Measurements from ENCODE around the gene STX18.
"Not testable (repeated sequence)": the region's sequence is repeated elsewhere in the genome, so short reads cannot be mapped to it uniquely, and the experiment has no call there.

The STX18 gene

GRCh38 chr4:4552042-4552441 is 10.2 kb upstream of the STX18 start:
- DNase-seq, result not testable (repeated sequence)

DNA sequence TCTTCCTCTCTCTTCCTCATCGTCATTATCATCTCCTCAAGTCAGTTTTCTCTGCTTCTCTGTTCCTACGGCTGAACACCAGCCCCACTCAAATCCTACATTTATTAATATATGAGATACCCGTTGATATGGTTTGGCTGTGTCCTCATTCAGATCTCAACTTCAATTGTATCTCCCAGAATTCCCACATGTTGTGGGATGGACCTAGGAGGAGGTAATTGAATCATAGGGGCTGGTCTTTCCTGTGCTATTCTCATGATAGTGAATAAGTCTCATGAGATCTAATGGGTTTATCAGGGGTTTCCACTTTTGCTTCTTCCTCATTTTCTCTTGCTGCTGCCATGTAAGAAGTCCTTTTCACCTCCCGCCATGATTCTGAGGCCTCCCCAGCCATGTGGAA is 8.3 kb upstream of the STX18 start:
- not testable (repeated sequence) for DNase-seq

- no peak for DNase-seq
Observed at GRCh38 chr4:4549534-4549933, 7.7 kb upstream of the STX18 start.

DNA sequence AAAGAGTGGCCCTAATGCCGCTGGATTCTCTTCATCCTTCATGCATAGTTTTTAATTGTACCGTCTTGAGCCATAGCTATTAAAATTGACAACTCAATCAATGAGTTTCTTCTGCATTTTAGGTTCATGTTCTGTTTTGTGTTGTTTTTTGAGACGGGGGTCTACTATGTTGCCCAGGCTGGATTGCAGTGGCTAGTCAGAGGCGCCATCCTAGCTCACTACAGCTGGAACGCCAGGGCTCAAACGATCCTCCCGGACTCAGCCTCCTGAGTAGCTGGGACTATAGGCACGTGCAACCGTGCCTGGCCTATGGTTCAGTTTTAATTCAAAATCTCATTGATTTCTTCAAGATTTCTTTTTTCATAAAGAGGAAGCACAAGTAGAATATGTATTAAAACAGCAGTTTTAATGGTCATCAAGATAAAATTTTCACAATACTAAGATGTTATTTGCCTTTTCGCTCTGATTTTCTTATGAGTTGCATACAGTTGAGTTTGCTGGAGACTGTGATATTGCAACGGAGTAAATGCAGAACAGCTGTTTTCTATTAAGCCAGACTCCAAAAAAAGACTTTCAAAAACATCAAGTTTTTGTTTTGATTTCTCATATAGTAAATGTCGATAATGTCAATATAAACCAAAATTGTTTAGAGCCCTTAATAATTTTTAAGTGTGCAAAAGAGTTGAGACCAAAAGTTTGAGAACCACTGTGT is 1.1 kb upstream of the STX18 start:
- no peak for DNase-seq

- peak; percentile 68 for DNase-seq
Observed at GRCh38 chr4:4541040-4541631, 712 bp downstream of the STX18 start.

- no peak for DNase-seq
Observed at GRCh38 chr4:4539481-4539880, 2.4 kb downstream of the STX18 start.

DNA sequence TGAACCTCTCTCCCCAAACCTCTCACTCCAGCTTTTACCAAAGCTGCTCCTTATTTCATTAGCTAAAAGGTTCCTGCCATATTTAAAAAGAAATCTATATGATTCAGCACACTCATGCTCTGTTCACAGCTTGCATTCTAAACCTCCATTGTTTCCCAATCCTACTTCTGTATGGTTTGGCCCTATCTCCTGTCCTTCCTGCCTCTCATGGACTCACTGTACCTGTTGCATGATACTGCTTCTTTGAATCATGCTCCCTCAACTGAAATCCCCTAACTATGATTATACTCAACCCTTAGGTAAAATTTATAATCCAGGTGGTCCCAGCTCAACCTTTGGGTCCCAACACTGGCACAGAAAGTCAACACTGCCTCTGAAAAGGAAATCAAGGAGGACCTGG is 6.3 kb downstream of the STX18 start:
- no peak for DNase-seq

- no peak for DNase-seq
Observed at GRCh38 chr4:4534515-4535145, 7.2 kb downstream of the STX18 start.

DNA sequence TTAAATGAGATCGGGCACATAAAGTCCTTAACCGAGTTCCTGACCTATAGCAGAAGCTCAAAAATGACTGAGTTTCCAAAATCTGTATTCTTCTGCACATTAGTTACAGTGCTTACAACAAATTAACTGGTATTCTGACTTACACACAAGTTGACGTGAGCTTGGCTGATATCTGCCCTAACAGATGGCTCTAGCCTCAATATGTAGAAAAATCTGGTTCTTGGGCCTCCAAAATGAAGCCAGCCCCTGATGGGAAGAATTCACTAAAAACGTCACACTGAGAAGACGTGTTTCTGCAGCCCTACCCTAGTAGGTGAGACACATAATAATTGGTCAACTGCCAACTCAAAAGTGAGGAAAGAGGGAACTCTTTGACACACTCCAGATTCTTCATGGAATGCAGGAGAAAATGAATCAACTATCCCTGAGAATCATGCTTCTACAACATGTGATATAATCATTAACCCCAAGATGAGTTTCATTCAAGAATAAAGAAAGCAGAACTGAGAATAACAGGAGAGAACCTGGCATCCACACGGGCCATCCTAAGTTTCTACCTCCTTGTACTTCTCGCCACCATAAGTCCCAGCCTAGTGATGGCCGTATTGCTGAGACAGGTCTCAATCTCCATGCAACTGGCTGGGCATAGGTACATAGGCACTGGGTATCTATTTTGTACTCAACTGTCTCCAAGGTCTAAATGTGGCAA is 8.2 kb downstream of the STX18 start:
- no peak for DNase-seq

DNA sequence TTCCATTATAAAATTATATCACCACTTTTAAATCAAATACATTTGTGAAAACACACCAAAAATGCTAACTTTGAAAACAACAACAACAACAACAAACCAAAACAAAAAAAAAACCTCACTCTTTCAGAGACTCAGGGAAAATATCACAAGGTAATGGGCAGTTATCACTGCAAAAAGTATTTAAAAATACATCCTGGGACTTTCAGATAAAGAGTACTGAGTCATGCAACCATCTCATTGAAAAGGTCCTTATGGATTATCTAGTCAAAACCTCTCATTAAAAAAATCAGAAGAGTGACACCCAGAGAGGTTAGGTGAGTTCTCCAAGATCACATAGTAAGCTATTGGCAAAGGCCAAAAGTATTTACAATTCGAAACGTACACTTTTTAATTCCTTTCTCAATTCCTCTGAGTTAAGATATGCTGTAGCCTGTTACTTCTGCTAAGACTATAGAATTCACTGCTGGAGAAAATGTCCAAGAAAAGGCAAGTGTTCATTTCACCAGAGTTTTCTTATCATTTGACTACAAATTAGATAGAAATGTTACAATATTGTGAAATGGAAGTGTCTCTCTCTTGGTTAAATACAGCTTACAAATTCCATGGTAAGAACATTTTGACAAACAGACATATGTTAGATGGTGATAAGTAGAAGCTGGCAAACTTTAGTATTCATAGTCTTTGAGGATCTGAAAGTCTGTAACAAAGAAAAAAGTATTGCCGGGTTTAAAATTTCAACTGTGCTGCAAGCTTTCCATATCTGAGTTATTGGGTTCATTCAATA is 9.3 kb downstream of the STX18 start:
- peak; percentile 67 for DNase-seq

- DNase-seq, result no peak
Observed at GRCh38 chr4:4529392-4529791, 12.5 kb downstream of the STX18 start.

DNA sequence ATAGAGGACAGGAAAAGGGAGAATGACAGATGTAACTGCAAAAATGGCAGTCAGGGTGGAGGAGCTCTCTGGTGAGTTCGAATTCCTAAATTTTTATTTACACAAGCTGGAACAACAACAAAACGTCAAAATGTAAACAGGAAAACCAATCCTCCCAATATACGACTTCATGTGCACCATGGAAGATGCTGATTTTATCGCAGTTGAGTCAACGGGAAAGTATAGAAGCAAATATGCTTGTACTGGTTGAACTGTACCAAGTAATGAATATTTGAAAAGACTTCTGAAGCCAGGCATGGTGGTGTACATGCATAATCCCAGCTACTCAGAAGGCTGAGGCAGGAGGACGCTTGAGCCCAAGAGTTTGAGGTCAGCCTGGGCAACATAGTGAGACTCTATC is 15.4 kb downstream of the STX18 start:
- no peak for DNase-seq

GRCh38 chr4:4524364-4524763 is 17.5 kb downstream of the STX18 start:
- DNase-seq, result peak; percentile 35

- DNase-seq, result no peak
Observed at GRCh38 chr4:4521731-4522130, 20.1 kb downstream of the STX18 start.

DNA sequence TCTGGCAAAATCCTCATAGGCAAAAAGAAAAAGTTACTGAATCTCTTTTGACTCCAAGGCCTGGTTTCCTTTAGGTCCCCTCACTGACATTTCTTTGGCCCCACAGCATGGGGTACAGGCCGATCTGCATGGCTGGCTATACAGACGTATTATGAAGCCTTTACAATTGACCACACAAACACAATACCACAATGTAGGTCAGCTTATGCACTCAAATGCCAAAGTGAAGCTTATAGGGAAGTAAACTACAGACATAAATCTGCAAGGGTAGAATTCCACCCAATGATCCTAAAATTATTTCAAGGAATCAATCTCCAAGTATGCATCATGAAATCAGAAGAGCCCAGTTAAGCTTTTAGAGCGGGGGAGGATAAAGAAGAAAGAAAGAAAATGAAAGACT is 20.7 kb downstream of the STX18 start:
- DNase-seq, result no peak

GRCh38 chr4:4519297-4519894 is 22.5 kb downstream of the STX18 start:
- peak; percentile 38 for DNase-seq

DNA sequence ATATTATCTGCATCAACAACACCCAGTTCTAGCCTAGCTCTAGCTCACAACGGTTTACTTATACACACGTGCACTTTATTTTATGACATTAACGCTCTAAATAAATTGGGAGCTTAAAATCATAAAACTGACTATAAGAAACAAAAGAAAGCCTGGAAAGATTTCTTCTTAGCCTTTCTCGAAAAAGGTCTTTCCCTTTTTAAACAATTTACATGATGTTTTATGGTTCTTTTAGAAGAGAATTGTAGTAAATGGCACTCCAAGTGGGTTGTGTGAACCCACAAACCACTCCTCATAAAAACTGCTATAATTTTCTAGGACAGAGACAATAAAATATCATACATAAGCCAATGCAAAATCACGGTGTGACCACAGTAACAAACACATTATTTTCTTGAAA is 23.1 kb downstream of the STX18 start:
- DNase-seq, result no peak

- DNase-seq, result no peak
Observed at GRCh38 chr4:4514786-4515185, 27.1 kb downstream of the STX18 start.

DNA sequence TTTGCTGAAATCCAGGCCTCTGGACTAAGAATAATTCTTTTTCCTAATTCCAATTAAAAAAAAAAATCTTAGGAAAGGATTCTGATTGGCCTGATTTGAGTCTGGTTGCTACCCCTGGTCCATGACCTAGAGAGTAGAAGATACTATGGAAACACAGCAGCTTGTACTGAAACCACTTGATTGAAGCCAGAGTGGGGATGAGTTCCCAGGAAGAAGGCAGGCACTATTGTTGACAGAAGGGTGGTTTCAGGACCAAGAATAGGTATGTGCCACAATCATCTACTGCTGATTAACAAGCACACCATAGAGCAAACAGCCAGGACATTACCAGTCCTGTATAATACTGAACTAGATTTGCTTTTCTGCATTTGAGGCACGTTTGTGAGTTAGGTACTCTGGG is 29.6 kb downstream of the STX18 start:
- no peak for DNase-seq

- not testable (repeated sequence) for DNase-seq
Observed at GRCh38 chr4:4510641-4511040, 31.2 kb downstream of the STX18 start.

DNA sequence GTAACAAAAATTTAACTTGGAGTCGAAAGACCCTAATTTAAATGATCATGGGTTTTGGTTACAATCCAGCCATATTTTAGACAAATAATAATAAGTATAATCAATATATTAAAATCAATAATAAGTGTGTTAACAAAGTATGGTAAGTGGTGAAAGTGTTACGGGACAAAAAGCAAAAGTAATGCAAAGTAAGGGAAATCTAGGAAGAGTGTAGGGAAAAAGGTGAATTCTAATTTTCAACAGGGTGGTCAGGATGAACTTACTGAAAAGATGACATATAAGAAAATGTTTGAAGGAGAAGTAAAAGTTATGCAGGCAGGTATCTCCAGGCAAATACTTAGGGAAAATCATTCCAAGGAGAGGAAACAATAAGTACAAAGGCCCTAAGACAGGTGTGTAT is 32.3 kb downstream of the STX18 start:
- DNase-seq, result no peak

GRCh38 chr4:4507923-4508322 is 33.9 kb downstream of the STX18 start:
- peak; percentile 34 for DNase-seq

DNA sequence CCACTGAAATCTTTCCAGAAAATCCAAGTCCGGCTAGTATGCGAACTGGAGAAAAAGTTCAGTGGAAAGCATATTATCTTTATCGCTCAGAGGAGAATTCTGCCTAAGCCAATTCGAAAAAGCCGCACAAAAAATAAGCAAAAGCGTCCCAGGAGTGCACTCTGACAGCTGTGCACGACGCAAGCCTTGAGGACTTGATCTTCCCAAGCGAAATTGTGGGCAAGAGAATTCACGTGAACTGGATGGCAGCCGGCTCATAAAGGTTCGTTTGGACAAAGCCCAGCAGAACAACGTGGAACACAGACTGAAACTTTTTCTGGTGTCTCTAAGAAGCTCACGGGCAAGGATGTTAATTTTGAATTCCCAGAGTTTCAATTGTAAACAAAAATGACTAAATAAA is 34.4 kb downstream of the STX18 start:
- DNase-seq, result no peak

All from hematopoietic multipotent progenitor cell treated with erythropoietin and hydrocortisone succinate and interleukin-3 and kit ligand, for 6 days (in vitro differentiated cells).